BJ (cell line): ENCODE measurements around the gene ASPM. TPM values are rescaled to one million over a fixed set of nuclear protein-coding genes. Genes with fewer than 3 reads are reported as not detected.

Source experiments
- CTCF ChIA-PET: fragments of 350-600 bp; formaldehyde crosslinking; extraction: SDS; loops from one replicate; lab custom pipeline; 2021; ENCODE audit warnings: antibody characterized with exemption, inconsistent platforms; lab: Yijun Ruan, JAX
- POLR2A ChIA-PET: fragments of 300-600 bp; sonication (Branson Sonifier 250); formaldehyde crosslinking; extraction: SDS; loops from one replicate; lab custom pipeline; 2021; ENCODE audit warnings: antibody characterized with exemption; lab: Charles Lee
- DNase-seq: peaks from one replicate; pipeline ENCODE4 v3.0.0-alpha.2; 2011; ENCODE audit warnings: low read depth
- H3K27me3 ChIP-seq: 2 replicates; pipeline ENCODE4 v1.6.0; 2011; ENCODE audit warnings: low read length; ENCODE audit not compliant: control insufficient read depth, insufficient read depth
- H3K36me3 ChIP-seq: 2 replicates; pipeline ENCODE4 v1.5.1; 2011; ENCODE audit warnings: low read length; ENCODE audit not compliant: control insufficient read depth, insufficient read depth
- H3K4me3 ChIP-seq: 2 replicates; pipeline ENCODE4 v1.5.1; 2011; ENCODE audit warnings: low read depth, mild to moderate bottlenecking, control low read depth, low read length
- polyA plus RNA-seq: library from polyadenylated mRNA; depleted of rRNA; stranded (reverse); fragments of >200 nt; gene quantifications from 2 replicates; pipeline ENCODE4 v1.2.3, GENCODE V29; 2011
- TF ChIP-seq, protein P1 (sequence below): IDR thresholded peaks from 2 replicates; pipeline ENCODE4 v1.5.1; 2011; ENCODE audit warnings: low read depth, mild to moderate bottlenecking, control low read depth, inconsistent platforms, low read length, moderate library complexity; ENCODE audit not compliant: insufficient read depth

The ASPM gene
- polyA plus RNA-seq, 1 experiment = 4.6 TPM

DNA sequence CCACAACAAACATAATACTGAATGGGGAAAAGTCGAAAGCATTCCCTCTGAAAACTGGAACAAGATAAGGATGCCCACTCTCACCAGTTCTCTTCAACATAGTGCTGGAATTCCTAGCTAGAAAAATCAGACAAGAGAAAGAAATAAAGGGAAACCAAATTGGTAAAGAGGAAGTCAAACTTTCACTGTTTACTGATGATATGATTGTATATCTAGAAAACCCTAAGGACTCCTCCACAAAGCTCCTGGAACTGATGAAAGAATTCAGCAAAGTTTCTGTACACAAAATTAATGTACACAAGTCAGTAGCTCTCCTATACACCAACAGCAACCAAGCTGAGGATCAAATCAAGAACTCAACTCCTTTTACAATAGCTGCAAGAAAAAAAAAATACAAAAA is 72.5 kb downstream of the ASPM start:
- DNase-seq = no peak
- ChIA-PET CTCF (no interaction called here), POLR2A (no interaction called here)
- H3K36me3 ChIP-seq = no peaks in the 10 kb centered on the region
- H3K27me3 ChIP-seq = no peaks in the 10 kb centered on the region
- H3K4me3 ChIP-seq = no peak overlapping the region
- TF ChIP-seq, protein P1, sequence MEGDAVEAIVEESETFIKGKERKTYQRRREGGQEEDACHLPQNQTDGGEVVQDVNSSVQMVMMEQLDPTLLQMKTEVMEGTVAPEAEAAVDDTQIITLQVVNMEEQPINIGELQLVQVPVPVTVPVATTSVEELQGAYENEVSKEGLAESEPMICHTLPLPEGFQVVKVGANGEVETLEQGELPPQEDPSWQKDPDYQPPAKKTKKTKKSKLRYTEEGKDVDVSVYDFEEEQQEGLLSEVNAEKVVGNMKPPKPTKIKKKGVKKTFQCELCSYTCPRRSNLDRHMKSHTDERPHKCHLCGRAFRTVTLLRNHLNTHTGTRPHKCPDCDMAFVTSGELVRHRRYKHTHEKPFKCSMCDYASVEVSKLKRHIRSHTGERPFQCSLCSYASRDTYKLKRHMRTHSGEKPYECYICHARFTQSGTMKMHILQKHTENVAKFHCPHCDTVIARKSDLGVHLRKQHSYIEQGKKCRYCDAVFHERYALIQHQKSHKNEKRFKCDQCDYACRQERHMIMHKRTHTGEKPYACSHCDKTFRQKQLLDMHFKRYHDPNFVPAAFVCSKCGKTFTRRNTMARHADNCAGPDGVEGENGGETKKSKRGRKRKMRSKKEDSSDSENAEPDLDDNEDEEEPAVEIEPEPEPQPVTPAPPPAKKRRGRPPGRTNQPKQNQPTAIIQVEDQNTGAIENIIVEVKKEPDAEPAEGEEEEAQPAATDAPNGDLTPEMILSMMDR = no peak

DNA sequence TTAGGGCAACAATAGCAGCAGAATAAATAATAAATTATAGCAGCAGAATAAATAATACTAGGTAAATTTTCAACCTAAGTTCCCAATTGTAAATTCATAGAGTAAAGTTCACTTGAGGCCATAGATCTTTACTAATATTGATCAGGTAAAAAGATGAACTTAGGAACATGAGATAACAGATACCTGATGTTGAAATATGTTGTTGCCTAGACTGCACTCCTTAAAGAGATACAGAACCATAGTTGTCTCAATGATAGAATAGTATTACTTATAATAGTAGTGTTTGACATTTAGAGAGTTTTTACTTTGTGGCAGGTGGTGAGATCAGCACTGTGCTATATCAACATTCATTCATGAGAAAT is 79.0 kb downstream of the ASPM start:
- no peak for DNase-seq
- no peak overlapping the region for H3K4me3 ChIP-seq
- POLR2A ChIA-PET = no interaction called here
- H3K27me3 ChIP-seq = no peaks in the 10 kb centered on the region
- CTCF ChIA-PET = no interaction called here
- TF ChIP-seq, protein P1 = no peak
- no peaks in the 10 kb centered on the region for H3K36me3 ChIP-seq

DNA sequence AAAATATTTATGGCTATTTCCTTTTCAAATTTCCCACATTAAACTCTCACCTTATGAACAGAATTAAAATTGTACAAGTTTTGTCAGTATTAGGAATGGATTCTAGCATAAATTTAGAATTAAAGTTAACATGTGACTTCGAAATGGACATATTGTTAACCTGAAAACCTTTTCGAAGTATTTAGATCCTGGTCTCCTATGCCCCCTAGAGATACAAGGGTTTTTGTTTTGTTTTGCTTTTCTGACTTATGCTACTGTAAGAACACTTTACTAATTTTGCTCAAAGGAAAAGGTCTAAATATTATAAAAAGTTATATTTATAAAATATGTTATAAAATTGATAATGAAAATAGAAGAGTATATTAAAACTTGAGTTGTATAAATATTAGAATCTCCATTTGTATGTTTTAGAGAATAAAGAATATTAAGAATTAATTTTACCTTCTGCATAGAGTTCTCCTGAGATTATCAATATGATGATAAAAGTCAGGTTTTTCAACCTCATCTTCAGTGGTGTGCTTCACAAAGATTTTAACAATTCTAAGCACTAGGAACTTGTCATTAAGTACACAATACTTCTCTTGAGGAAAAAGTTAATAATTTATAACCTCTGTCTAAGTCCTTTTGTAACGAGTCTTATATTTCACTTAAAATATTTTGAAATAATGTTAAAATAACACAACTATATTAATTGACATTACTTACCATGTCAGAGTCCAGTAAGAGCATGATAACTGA is 79.6 kb downstream of the ASPM start, which contains the start of gene F13B:
TSS of gene F13B (minus strand) at position 542 of the 738 bp plus-strand sequence. CDS start at position 505, 37 bp downstream.
- ChIA-PET POLR2A (no interaction called here), CTCF (no interaction called here)
- Histone ChIP-seq H3K36me3 (no peaks in the 10 kb centered on the region), H3K4me3 (no peak within 1 kb of the TSS), H3K27me3 (no peaks in the 10 kb centered on the region)
- no peak for DNase-seq
- TF ChIP-seq, protein P1 = no peak

DNA sequence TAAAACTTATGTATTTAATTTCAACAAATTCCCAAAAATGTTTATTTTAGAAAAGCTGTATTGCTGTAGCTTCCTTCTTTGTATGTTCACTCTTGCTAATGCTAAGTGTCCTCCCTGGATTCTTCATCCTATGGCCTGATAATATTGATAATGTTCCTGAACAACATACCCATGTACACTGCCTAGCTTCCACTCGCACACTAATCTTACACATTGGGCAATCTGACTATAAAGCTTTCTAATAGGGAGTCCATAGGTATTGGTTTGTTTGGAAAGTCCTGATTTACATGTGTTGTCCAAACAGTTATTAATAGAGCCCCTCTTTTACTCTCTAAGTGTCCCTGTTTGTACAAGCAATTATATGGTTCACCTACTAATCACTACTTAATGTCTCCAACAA is 80.2 kb downstream of the ASPM start:
- CTCF ChIA-PET = interaction anchor here (0.5 kb wide), 1 partner anchor 29 kb away, joined by 3 read pairs; no protein-coding TSS in a partner anchor

DNA sequence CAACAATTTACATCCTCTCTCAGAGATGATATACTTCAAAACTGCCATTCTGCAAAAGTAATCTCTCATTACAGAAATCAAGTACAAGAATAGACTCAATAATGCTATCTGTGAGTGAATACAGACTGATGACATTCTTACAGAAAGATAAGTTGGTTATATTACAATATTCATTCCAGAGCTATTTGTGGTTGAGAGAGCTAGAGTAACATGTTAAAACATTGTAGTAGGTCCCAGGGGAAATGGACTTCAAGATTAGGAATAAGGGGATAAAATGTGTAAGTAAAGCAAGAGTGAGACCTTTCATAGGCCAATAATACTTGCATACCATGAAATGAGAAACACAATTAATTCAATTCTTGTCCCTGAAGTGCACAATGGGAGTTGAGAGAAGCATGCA is 80.9 kb downstream of the ASPM start:
- DNase-seq = no peak
- Histone ChIP-seq H3K4me3 (no peak overlapping the region), H3K36me3 (no peaks in the 10 kb centered on the region), H3K27me3 (no peaks in the 10 kb centered on the region)
- TF ChIP-seq, protein P1 = no peak
- POLR2A ChIA-PET = no interaction called here
- CTCF ChIA-PET = interaction anchor here (0.5 to 0.8 kb wide), 2 partner anchors 18 to 30 kb away, joined by 3 to 4 read pairs; no protein-coding TSS in a partner anchor

More for the DNA sequence above, 80.2 kb downstream of the ASPM start:
- H3K4me3 ChIP-seq = no peak overlapping the region
- DNase-seq = no peak
- no peaks in the 10 kb centered on the region for H3K27me3 ChIP-seq
- no peaks in the 10 kb centered on the region for H3K36me3 ChIP-seq
- POLR2A ChIA-PET = no interaction called here
- TF ChIP-seq, protein P1 = no peak
